ENCODE measurements around the gene UBE3C.
A peak's percentile ranks its signal among the peaks of the same experiment; 100 is the strongest.

Gene UBE3C

GRCh38 chr7:157188091-157188665 is 49.5 kb downstream of the UBE3C start:
- DNase-seq, result no peak

DNA sequence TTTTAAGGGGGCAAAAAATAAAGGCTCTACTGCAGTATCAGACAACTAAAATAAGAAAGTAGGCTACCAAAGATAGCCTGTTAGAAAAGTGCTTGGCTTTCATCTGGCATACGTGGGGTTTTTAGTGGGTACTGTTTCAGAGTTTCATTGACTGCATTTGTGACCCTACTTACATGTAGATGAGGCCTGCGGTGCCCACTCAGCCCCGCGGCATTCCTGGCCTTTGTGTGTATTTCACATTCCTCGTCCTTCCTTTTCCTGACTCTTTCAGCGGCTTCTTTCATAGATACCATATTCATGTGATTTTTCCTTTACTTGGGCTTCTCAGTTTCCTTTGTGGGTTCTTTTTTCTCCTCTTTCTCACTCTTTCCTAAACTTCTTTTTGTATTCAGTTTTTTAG is 50.7 kb downstream of the UBE3C start:
- no peak for DNase-seq

DNA sequence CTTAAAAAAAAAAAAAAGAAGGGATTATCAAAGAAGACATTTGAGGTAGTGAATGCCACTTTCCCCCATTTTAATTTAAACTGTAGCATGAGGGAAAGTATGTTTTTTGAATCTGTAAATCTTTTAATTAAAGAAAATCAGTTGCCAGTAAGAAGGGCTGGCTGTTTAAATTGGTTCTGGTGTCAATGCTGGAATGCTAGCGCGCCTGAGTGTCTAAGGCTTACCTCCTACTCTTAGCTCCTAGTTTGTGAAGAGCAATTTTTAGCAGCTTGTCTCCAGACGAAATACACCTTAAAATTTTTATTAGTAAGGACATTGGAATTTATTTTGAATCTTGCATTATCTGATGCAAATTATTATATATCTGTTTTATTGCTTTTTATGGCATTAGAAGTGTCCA is 54.1 kb downstream of the UBE3C start:
- DNase-seq, result no peak

DNA sequence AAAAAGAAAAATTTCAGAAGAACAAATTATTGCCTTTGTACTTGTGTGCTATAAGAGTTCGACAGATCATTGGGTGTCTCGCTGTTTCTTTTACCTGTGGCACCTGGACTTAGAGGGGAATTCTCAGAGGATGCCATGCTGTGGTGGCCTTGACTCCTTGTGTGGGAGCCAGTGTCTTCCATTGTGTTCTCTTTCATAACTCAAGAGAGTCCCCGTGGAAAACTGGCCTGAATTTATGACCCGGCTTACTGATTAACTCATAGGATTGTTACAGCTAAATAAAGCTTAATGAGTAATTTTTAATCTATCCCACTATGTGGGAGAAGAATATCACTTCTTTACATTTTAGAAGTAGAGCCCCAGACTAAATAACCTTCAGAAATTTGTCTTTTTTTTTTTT is 54.5 kb downstream of the UBE3C start:
- DNase-seq, result no peak

DNA sequence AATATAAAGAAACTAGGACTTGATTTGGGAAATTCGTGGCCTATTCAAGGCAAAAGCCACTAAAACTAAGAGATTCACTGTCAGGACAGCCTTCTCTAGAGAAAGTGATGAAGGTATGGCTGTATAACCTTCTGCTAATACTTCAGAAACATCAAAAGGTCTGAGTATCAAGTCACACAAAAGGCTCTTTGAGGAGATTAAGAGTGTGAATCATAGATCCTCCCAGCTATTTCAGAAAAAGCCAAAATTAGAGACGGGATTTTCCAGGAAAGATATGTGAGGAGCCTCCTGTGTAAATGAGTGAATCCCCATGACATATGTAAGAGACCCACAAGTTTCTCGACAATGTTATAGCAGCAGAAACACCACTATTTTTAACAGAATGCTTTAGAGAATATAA is 56.2 kb downstream of the UBE3C start:
- no peak for DNase-seq

GRCh38 chr7:157195868-157196267 is 57.1 kb downstream of the UBE3C start:
- no peak for DNase-seq

GRCh38 chr7:157204134-157204533 is 65.4 kb downstream of the UBE3C start:
- no peak for DNase-seq

GRCh38 chr7:157205438-157205837 is 66.7 kb downstream of the UBE3C start:
- DNase-seq, result no peak

GRCh38 chr7:157208571-157209413 is 70.1 kb downstream of the UBE3C start:
- no peak for DNase-seq

DNA sequence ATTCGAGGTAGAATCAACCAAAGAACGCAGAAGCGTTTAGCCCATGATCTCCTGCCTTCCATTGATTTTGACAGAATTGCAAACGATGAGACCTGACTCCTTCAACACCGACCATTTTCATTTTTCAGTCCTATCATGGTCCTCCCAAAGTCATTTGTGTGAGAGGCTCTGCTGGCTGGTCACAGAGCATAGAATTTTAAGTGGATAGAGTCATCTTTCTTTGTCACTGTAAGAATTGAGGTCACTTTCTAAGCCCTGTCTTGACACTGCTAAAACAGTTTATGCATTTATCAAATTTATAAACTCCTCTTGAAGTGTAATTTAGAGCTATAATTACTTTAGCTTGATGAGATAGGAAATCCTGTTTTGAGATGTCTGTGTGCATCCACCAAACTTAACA is 72.0 kb downstream of the UBE3C start:
- no peak for DNase-seq

DNA sequence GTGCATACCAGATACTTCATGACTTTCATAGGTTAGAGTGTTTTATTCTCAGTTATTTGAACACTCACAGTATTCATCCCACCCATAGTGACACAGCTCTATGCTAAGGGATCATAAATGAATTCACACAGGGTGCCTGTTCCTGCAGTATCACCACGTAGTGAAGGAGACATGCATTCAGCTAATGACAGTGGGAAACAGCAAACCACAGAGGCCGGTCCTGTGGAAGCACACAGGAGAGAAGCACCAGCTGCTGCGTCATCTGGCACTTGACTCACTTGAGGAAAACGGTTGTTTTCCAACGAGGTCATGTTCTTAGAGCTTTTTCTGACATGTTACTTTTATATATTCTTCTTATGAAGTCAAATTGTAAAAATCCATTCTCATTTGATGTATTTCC is 73.0 kb downstream of the UBE3C start:
- peak; percentile 52 for DNase-seq

- DNase-seq, result no peak
Measured at GRCh38 chr7:157219154-157219553, 80.4 kb downstream of the UBE3C start.

- no peak for DNase-seq
Measured at GRCh38 chr7:157220916-157221569, 82.3 kb downstream of the UBE3C start.

- no peak for DNase-seq
Measured at GRCh38 chr7:157222687-157223086, 84.0 kb downstream of the UBE3C start.

GRCh38 chr7:157224627-157225026 is 85.9 kb downstream of the UBE3C start:
- no peak for DNase-seq

DNA sequence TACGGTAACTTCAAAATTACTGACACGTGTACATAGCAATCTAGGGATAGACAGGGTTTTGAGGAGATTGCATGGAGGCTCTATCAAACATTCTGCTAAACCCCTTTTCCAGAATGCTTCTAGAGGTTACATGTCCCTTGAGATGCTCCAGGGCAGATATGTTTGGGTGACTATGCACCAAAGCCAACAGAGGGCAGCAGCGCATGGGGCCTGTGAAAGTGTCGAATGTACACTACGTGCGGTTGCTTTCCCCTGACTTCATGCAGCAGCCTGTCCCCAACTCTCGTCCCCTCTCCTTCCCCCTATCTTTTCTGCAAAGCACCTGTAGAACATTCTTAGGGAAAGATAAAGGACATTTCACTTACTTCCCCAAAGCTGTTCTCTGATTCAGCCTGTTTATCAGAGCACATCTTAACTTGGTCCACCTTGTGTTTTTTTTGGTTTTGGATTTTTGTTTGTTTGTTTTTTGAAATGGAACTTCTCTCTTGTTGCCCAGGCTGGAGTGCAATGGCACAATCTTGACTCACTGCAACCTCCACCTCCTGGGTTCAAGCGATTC is 90.2 kb downstream of the UBE3C start:
- DNase-seq, result no peak

DNA sequence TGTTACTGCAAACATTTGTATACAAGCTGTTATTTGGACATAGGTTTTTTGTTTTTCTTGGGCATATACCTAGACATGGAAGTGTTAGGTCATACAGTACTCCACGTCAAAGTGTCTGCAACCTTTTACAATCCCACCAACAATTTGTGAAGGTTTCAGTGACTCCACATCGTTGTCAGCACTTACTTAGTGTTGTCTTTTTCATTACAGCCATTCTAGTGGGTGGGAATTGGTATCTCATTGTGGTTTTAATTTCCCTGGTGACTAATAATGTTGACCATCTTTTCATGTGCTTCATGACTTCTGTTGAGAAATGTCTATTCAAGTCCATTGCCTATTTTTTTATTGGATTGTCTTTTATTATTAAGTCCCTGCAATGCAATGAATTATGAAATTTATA is 95.0 kb downstream of the UBE3C start:
- no peak for DNase-seq

DNA sequence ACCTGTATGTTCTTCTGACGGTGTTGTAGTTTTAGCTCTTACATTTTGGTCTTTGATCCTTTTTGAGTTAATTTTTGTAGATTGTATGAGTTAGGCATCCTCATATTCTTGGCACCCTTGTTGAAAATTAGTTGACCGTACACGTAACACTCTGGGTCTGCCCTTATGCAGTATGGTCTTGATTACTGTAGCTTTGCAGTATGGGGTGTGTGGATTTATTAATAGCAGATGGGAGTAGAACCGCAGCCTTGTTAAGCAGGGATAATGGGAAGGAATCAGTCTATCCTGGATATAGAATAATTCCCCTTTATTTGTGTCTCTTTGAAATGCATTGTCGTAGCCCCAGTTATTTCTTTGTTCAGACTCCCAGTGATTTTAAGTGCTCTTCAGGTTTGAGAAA is 95.5 kb downstream of the UBE3C start:
- DNase-seq, result no peak

GRCh38 chr7:157235357-157236333 is 96.9 kb downstream of the UBE3C start:
- DNase-seq, result no peak

GRCh38 chr7:157238087-157238486 is 99.4 kb downstream of the UBE3C start:
- DNase-seq, result no peak

DNA sequence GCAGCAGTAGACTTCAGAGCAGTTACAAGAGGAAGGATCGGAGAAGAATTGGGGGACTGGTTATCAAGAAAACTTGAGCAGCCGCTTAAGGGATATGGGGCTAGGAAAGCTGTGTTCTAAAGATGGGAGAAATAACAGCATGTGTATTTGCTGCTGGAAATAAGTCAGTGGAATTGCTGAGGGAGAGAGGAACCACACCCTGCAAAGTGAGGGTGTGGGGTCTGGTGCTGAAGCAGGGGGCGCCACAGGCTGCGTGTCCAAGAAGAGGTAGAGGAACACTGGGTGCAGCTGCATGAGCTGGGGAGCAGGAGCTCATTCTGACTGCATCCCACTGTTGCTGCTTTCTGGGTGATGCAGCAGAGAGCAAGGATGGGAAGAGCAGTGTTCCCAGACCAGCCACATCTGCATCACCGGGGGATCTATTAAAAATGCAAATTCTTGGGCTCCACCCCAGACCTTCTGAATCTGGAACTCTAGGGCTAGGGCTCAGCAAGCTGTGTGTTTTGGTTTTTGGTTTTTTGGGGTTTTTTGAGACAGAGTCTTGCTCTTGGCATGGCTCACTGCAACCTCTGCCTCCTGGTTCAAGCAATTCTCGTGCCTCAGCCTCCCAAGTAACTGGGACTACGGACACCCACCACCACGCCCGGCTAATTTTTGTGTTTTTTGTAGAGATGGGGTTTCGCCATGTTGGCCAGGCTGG is 101.0 kb downstream of the UBE3C start:
- DNase-seq, result no peak

- no peak for DNase-seq
Measured at GRCh38 chr7:157241631-157242030, 102.9 kb downstream of the UBE3C start.

Measured in NCI-H510A (cell line).